ENCODE results near the gene DOCK6. TPM values are rescaled to one million over a fixed set of nuclear protein-coding genes. Genes with fewer than 3 reads are reported as not detected.

Gene DOCK6
- total and polyA plus RNA-seq, 10 of the 15 experiments (the other 5 are each of a cell fraction or from before 2014, with no cell fraction given) = 0.76 to 24.8 (median 4.7) TPM

DNA sequence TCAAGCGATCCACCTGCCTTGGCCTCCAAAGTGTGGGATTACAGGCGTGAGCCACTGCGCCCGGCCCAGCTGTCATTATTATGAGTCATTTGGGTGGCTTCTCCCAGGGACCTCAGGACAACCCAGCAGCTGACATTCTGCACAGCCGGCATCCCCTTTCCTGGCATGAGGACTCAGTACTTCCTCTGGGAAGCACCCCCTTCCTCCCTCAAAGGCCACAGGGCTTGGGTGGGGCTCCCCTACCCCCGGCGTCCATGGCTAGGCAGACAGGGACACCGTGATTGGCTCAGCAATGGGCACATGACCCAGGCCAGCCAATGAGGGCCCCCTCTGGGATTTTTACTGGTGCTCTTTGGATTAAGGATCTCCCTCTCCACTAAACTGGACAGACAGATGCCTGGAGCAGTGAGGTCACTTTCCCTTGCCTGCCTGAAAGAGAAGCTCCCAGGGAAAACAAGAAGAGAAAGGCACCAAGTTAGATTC, 71.0 kb downstream of the DOCK6 start:
- no peaks in the 10 kb centered on the region for H4K20me1 ChIP-seq (ENCODE audit: control insufficient read depth, insufficient read depth)
- H3K9ac ChIP-seq (ENCODE audit: control insufficient read depth, insufficient read depth, low read length) = no peak overlapping the region; the same call in 1 of the 2 replicates
- ATAC-seq (peak; percentile 74), FAIRE-seq (no peak), DNase-seq (ENCODE audit: low read depth, low spot score) (no peak)
- peak overlapping the region; percentile 21 for H3K4me2 ChIP-seq (ENCODE audit: control insufficient read depth, insufficient read depth)
- intact Hi-C loops (cut with micrococcal nuclease; ENCODE audit: unreplicated experiment) (no loop called here), in situ Hi-C loops (cut with MboI) (no loop called here)
- TF ChIP-seq RAD51 (IDR thresholded peaks at IDR 0.05) (0 out of 2 replicates have a peak, but pooled peaks have one; percentile 44), STAT1 (conservative IDR thresholded peaks at IDR 0.05) (no peak), ZNF622 (IDR thresholded peaks at IDR 0.05) (no peak), BACH1 (IDR thresholded peaks at IDR 0.05; ENCODE audit: borderline replicate concordance) (no peak), ASH2L (IDR thresholded peaks at IDR 0.05; ENCODE audit: borderline replicate concordance, low read depth) (no peak), IRF4 (IDR thresholded peaks at IDR 0.05; ENCODE audit: low read depth, low read length) (no peak), NFYB (IDR thresholded peaks at IDR 0.05; ENCODE audit: insufficient read depth, low read depth, low read length) (peak; percentile 84)
- TF ChIP-seq, protein P1, sequence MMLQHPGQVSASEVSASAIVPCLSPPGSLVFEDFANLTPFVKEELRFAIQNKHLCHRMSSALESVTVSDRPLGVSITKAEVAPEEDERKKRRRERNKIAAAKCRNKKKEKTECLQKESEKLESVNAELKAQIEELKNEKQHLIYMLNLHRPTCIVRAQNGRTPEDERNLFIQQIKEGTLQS (IDR thresholded peaks at IDR 0.05; ENCODE audit: borderline replicate concordance, extremely low read depth, low read depth, low read length) = peak; percentile 49; the same call in 1 of the 2 replicates
- TF ChIP-seq, protein P2, sequence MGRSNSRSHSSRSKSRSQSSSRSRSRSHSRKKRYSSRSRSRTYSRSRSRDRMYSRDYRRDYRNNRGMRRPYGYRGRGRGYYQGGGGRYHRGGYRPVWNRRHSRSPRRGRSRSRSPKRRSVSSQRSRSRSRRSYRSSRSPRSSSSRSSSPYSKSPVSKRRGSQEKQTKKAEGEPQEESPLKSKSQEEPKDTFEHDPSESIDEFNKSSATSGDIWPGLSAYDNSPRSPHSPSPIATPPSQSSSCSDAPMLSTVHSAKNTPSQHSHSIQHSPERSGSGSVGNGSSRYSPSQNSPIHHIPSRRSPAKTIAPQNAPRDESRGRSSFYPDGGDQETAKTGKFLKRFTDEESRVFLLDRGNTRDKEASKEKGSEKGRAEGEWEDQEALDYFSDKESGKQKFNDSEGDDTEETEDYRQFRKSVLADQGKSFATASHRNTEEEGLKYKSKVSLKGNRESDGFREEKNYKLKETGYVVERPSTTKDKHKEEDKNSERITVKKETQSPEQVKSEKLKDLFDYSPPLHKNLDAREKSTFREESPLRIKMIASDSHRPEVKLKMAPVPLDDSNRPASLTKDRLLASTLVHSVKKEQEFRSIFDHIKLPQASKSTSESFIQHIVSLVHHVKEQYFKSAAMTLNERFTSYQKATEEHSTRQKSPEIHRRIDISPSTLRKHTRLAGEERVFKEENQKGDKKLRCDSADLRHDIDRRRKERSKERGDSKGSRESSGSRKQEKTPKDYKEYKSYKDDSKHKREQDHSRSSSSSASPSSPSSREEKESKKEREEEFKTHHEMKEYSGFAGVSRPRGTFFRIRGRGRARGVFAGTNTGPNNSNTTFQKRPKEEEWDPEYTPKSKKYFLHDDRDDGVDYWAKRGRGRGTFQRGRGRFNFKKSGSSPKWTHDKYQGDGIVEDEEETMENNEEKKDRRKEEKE (IDR thresholded peaks at IDR 0.05) = no peak
- TF ChIP-seq, protein P3, sequence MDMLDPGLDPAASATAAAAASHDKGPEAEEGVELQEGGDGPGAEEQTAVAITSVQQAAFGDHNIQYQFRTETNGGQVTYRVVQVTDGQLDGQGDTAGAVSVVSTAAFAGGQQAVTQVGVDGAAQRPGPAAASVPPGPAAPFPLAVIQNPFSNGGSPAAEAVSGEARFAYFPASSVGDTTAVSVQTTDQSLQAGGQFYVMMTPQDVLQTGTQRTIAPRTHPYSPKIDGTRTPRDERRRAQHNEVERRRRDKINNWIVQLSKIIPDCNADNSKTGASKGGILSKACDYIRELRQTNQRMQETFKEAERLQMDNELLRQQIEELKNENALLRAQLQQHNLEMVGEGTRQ (IDR thresholded peaks at IDR 0.05; ENCODE audit: borderline replicate concordance, low read depth, low read length) = peak; percentile 44
- TF ChIP-seq, protein P4, sequence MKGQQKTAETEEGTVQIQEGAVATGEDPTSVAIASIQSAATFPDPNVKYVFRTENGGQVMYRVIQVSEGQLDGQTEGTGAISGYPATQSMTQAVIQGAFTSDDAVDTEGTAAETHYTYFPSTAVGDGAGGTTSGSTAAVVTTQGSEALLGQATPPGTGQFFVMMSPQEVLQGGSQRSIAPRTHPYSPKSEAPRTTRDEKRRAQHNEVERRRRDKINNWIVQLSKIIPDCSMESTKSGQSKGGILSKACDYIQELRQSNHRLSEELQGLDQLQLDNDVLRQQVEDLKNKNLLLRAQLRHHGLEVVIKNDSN (IDR thresholded peaks at IDR 0.05; ENCODE audit: borderline replicate concordance, extremely low read length, insufficient read depth, low read depth, low read length) = peak; percentile 89
- H2AFZ ChIP-seq (ENCODE audit: control insufficient read depth, low read depth, low read length) = peak overlapping the region; percentile 3; the same call in 1 of the 2 replicates
- POLR2A ChIA-PET = no interaction called here
- peaks cover under 1% of the 10 kb centered on the region; the same call in 1 of the 2 replicates for H3K79me2 ChIP-seq (ENCODE audit: control insufficient read depth, insufficient read depth, low read length)
- H3K36me3 ChIP-seq (ENCODE audit: control insufficient read depth in 2 of 2, insufficient read depth in 2 of 2, low read length in 1 of 2) = no peaks in the 10 kb centered on the region; a peak in 1 of 4 replicates
- H3K27me3 ChIP-seq (replicated peaks in 1 of 2; ENCODE audit: control insufficient read depth in 2 of 2, insufficient read depth in 2 of 2, low read length in 1 of 2) = no peaks in the 10 kb centered on the region
- 55% methylated on average over 8 of the region's 8 CpGs for WGBS (ENCODE audit: insufficient coverage, insufficient replicate concordance, low lambda C conversion rate, missing lambda C conversion rate)
- H3K4me3 ChIP-seq = no peak overlapping the region
- H3K4me1 ChIP-seq (ENCODE audit: control insufficient read depth, insufficient read depth, low read length) = peaks cover 28% of the 10 kb centered on the region
- peak overlapping the region; percentile 41; the same call in 1 of the 2 replicates for H3K27ac ChIP-seq (ENCODE audit: control insufficient read depth, insufficient read depth)
- H3K9me3 ChIP-seq (replicated peaks; ENCODE audit: control insufficient read depth, insufficient read depth, low read length) = no peaks in the 10 kb centered on the region; the same call in 2 of the 3 replicates
- SMC1A ChIA-PET (ENCODE audit: uncharacterized antibody, unreplicated experiment) = no interaction called here
- no TSS peak for BruUV-seq (replicated peaks)
- CTCF ChIA-PET = no interaction called here
- RAD21 ChIA-PET (ENCODE audit: unreplicated experiment) = no interaction called here
